Adrenal gland (tissue), 5 donors: Measurements from ENCODE around the gene KIFC3.
"Not testable (repeated sequence)": the region's sequence is repeated elsewhere in the genome, so short reads cannot be mapped to it uniquely, and the experiment has no call there.

ENCODE experiments used
- POLR2A ChIP-seq, 2 donors: fragments of 450-650 bp; IDR thresholded peaks; one replicate each; pipeline ENCODE4 v1.6.1; 2017; ENCODE audit warnings: antibody characterized with exemption in 2 of 2, mild to moderate bottlenecking in 2 of 2, moderate library complexity in 1 of 2
- TF ChIP-seq, protein P1 (sequence below), 6 experiments: fragments of 450-650 bp in 4 of 6; fragments of 200-600 bp in 2 of 6; sonication (generic) in 1 of 6; IDR thresholded peaks; 1 replicate in 5 of 6; 2 replicates in 1 of 6; pipeline versions ENCODE4 v1.5.1 to v1.8.0; 2016 to 2021; ENCODE audit warnings: antibody characterized with exemption in 6 of 6, mild to moderate bottlenecking in 2 of 6, moderate library complexity in 1 of 6
- donor health status: DM: no; HTN: no; CAD: no.

GRCh38 chr16:57729852-57730251, 72.4 kb downstream of the KIFC3 start:
- TF ChIP-seq, protein P1, sequence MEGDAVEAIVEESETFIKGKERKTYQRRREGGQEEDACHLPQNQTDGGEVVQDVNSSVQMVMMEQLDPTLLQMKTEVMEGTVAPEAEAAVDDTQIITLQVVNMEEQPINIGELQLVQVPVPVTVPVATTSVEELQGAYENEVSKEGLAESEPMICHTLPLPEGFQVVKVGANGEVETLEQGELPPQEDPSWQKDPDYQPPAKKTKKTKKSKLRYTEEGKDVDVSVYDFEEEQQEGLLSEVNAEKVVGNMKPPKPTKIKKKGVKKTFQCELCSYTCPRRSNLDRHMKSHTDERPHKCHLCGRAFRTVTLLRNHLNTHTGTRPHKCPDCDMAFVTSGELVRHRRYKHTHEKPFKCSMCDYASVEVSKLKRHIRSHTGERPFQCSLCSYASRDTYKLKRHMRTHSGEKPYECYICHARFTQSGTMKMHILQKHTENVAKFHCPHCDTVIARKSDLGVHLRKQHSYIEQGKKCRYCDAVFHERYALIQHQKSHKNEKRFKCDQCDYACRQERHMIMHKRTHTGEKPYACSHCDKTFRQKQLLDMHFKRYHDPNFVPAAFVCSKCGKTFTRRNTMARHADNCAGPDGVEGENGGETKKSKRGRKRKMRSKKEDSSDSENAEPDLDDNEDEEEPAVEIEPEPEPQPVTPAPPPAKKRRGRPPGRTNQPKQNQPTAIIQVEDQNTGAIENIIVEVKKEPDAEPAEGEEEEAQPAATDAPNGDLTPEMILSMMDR (IDR thresholded peaks at IDR 0.05) = not testable (repeated sequence)
- TF ChIP-seq POLR2A (IDR thresholded peaks at IDR 0.05) = not testable (repeated sequence)
